Mesendoderm (in vitro differentiated cells): ENCODE measurements around the gene CCDC47.

Source experiments
- DNase-seq: peaks from one replicate; pipeline ENCODE4 v3.0.0; 2013
- H2AK5ac ChIP-seq: 2 replicates; pipeline ENCODE4 v1.6.1; 2013; ENCODE audit warnings: low read length, inconsistent platforms
- H2BK120ac ChIP-seq: 2 replicates; pipeline ENCODE4 v1.6.1; 2013; ENCODE audit warnings: low read depth, mild to moderate bottlenecking, low read length, moderate library complexity, mixed read lengths
- H2BK15ac ChIP-seq: replicated peaks from 2 replicates; pipeline ENCODE4 v1.6.1; 2013; ENCODE audit warnings: low read depth, mild to moderate bottlenecking, moderate library complexity
- H2BK5ac ChIP-seq: 2 replicates; pipeline ENCODE4 v1.6.1; 2013; ENCODE audit warnings: low read length, inconsistent platforms
- H3K18ac ChIP-seq: 2 replicates; pipeline ENCODE4 v1.6.1; 2013; ENCODE audit warnings: mild to moderate bottlenecking, low read length, mixed read lengths
- H3K23ac ChIP-seq: one replicate; pipeline ENCODE4 v1.6.1; 2013; ENCODE audit warnings: low read length
- H3K27ac ChIP-seq: 2 replicates; pipeline ENCODE4 v1.5.1; 2013; ENCODE audit warnings: low read depth, mild to moderate bottlenecking, inconsistent platforms, low read length, moderate library complexity
- H3K27me3 ChIP-seq: 2 replicates; pipeline ENCODE4 v1.6.1; 2013; ENCODE audit warnings: low read length, control low read depth, mild to moderate bottlenecking, inconsistent platforms; ENCODE audit not compliant: insufficient read depth, poor library complexity
- H3K36me3 ChIP-seq: 2 replicates; pipeline ENCODE4 v1.6.1; 2013; ENCODE audit warnings: low read length, inconsistent platforms; ENCODE audit not compliant: control insufficient read depth, insufficient read depth
- H3K4ac ChIP-seq: one replicate; pipeline ENCODE4 v1.6.1; 2013; ENCODE audit warnings: low read depth, mild to moderate bottlenecking, low read length, moderate library complexity
- H3K4me1 ChIP-seq: 2 replicates; pipeline ENCODE4 v1.6.1; 2013; ENCODE audit warnings: low read depth, low read length, inconsistent platforms; ENCODE audit not compliant: control insufficient read depth
- H3K4me2 ChIP-seq: 2 replicates; pipeline ENCODE4 v1.6.1; 2013; ENCODE audit warnings: low read length
- H3K4me3 ChIP-seq: 2 replicates; pipeline ENCODE4 v1.5.1; 2013; ENCODE audit warnings: mild to moderate bottlenecking, low read length
- H3K56ac ChIP-seq: one replicate; pipeline ENCODE4 v1.6.1; 2013; ENCODE audit warnings: low read length
- H3K79me1 ChIP-seq: 2 replicates; pipeline ENCODE4 v1.6.1; 2013; ENCODE audit warnings: low read length, inconsistent platforms
- H3K79me2 ChIP-seq: 2 replicates; pipeline ENCODE4 v1.6.1; 2013; ENCODE audit warnings: mild to moderate bottlenecking, low read length; ENCODE audit not compliant: control insufficient read depth, insufficient read depth
- H3K9ac ChIP-seq: 2 replicates; pipeline ENCODE4 v1.6.1; 2013; ENCODE audit warnings: low read length, inconsistent platforms
- H4K5ac ChIP-seq: one replicate; pipeline ENCODE4 v1.6.1; 2013; ENCODE audit warnings: low read length
- H4K8ac ChIP-seq: one replicate; pipeline ENCODE4 v1.6.1; 2013; ENCODE audit warnings: low read depth, mild to moderate bottlenecking, control low read depth, low read length, moderate library complexity
- WGBS: extraction: QIAGEN DNeasy Blood & Tissue Kit; methylation state at CpG from one replicate; pipeline ENCODE4 v1.1.7; 2013; ENCODE audit warnings: low lambda C conversion rate, missing lambda C conversion rate; ENCODE audit not compliant: insufficient coverage; ENCODE audit errors: extremely low coverage; 5-methylcytosine and 5-hydroxymethylcytosine counted together

CCDC47 gene

GRCh38 chr17:63714550-63715277, 58.7 kb downstream of the CCDC47 start:
- no peak overlapping the region for H3K27ac ChIP-seq

GRCh38 chr17:63709110-63709509, 64.3 kb downstream of the CCDC47 start:
- H2AK5ac ChIP-seq, result no peak overlapping the region
- no peaks in the 10 kb centered on the region for H3K4me1 ChIP-seq
- DNase-seq, result no peak
- no peak overlapping the region for H3K4me2 ChIP-seq
- no peak overlapping the region for H2BK15ac ChIP-seq
- no peak overlapping the region for H2BK5ac ChIP-seq
- no peaks in the 10 kb centered on the region for H3K79me2 ChIP-seq
- H3K9ac ChIP-seq, result no peak overlapping the region
- no peak overlapping the region for H3K27ac ChIP-seq
- no peak overlapping the region for H3K4me3 ChIP-seq
- H3K4ac ChIP-seq, result no peak overlapping the region
- no peaks in the 10 kb centered on the region for H3K27me3 ChIP-seq
- no peak overlapping the region for H4K8ac ChIP-seq
- no peak overlapping the region for H3K23ac ChIP-seq
- H3K18ac ChIP-seq, result no peak overlapping the region
- no CpG with 5 or more reads among the region's 6 CpGs for WGBS
- H4K5ac ChIP-seq, result no peak overlapping the region
- H3K56ac ChIP-seq, result no peak overlapping the region
- no peaks in the 10 kb centered on the region for H3K79me1 ChIP-seq
- peaks cover 5% of the 10 kb centered on the region for H3K36me3 ChIP-seq
- H2BK120ac ChIP-seq, result no peak overlapping the region

More at GRCh38 chr17:63714550-63715277, 58.7 kb downstream of the CCDC47 start:
- Histone ChIP-seq H3K23ac (no peak overlapping the region), H2BK15ac (no peak overlapping the region), H2BK120ac (no peak overlapping the region), H3K4ac (no peak overlapping the region), H3K79me1 (no peaks in the 10 kb centered on the region), H3K4me2 (no peak overlapping the region), H3K4me3 (no peak overlapping the region), H2BK5ac (no peak overlapping the region), H2AK5ac (no peak overlapping the region), H3K36me3 (peaks cover 2% of the 10 kb centered on the region), H4K5ac (no peak overlapping the region), H3K27me3 (no peaks in the 10 kb centered on the region), H3K4me1 (no peaks in the 10 kb centered on the region), H3K56ac (no peak overlapping the region), H3K18ac (no peak overlapping the region), H3K79me2 (no peaks in the 10 kb centered on the region), H3K9ac (no peak overlapping the region), H4K8ac (no peak overlapping the region)
- DNase-seq, result no peak
- WGBS, result no CpG with 5 or more reads among the region's 10 CpGs

- H2BK15ac ChIP-seq, result no peak overlapping the region
- H3K36me3 ChIP-seq, result peaks cover 5% of the 10 kb centered on the region
- peaks cover 7% of the 10 kb centered on the region for H3K79me2 ChIP-seq
- H3K4me2 ChIP-seq, result no peak overlapping the region
- H2BK120ac ChIP-seq, result no peak overlapping the region
- H4K8ac ChIP-seq, result no peak overlapping the region
- H3K4me3 ChIP-seq, result no peak overlapping the region
- no peak overlapping the region for H3K56ac ChIP-seq
- no peak overlapping the region for H3K18ac ChIP-seq
- peaks cover 8% of the 10 kb centered on the region for H3K79me1 ChIP-seq
- H3K23ac ChIP-seq, result no peak overlapping the region
- H2AK5ac ChIP-seq, result no peak overlapping the region
- no peak overlapping the region for H4K5ac ChIP-seq
- WGBS, result no CpG with 5 or more reads among the region's 11 CpGs
- peaks cover 5% of the 10 kb centered on the region for H3K4me1 ChIP-seq
- DNase-seq, result no peak
- no peak overlapping the region for H3K9ac ChIP-seq
- H2BK5ac ChIP-seq, result no peak overlapping the region
- H3K27ac ChIP-seq, result no peak overlapping the region
- no peaks in the 10 kb centered on the region for H3K27me3 ChIP-seq
- no peak overlapping the region for H3K4ac ChIP-seq
These were observed 66.2 kb downstream of the CCDC47 start for GRCh38 chr17:63707151-63707550.

- peaks cover 5% of the 10 kb centered on the region for H3K36me3 ChIP-seq
These were observed 66.9 kb downstream of the CCDC47 start for GRCh38 chr17:63706336-63707082.

GRCh38 chr17:63705657-63706056, 67.7 kb downstream of the CCDC47 start:
- H3K9ac ChIP-seq, result no peak overlapping the region
- H2BK120ac ChIP-seq, result no peak overlapping the region
- no peak overlapping the region for H2BK5ac ChIP-seq
- no peak overlapping the region for H4K5ac ChIP-seq
- no peak overlapping the region for H2AK5ac ChIP-seq
- no peak overlapping the region for H2BK15ac ChIP-seq
- no CpG with 5 or more reads among the region's 3 CpGs for WGBS
- peaks cover 9% of the 10 kb centered on the region for H3K4me1 ChIP-seq
- H3K4ac ChIP-seq, result no peak overlapping the region
- no peak overlapping the region for H3K56ac ChIP-seq
- no peak overlapping the region for H4K8ac ChIP-seq
- H3K36me3 ChIP-seq, result peaks cover 2% of the 10 kb centered on the region
- no peak overlapping the region for H3K4me2 ChIP-seq
- no peak for DNase-seq
- H3K4me3 ChIP-seq, result no peak overlapping the region
- no peak overlapping the region for H3K18ac ChIP-seq
- H3K79me2 ChIP-seq, result peaks cover 13% of the 10 kb centered on the region
- no peaks in the 10 kb centered on the region for H3K27me3 ChIP-seq
- no peak overlapping the region for H3K27ac ChIP-seq
- no peak overlapping the region for H3K23ac ChIP-seq
- H3K79me1 ChIP-seq, result peaks cover 12% of the 10 kb centered on the region

More at GRCh38 chr17:63706336-63707082, 66.9 kb downstream of the CCDC47 start:
- H3K79me1 ChIP-seq, result peaks cover 9% of the 10 kb centered on the region
- H3K4me2 ChIP-seq, result no peak overlapping the region
- no peaks in the 10 kb centered on the region for H3K27me3 ChIP-seq
- H3K9ac ChIP-seq, result no peak overlapping the region
- no peak overlapping the region for H3K27ac ChIP-seq
- no peak overlapping the region for H2BK5ac ChIP-seq
- peaks cover 6% of the 10 kb centered on the region for H3K4me1 ChIP-seq
- no peak overlapping the region for H3K4me3 ChIP-seq
- H2BK120ac ChIP-seq, result no peak overlapping the region
- no peak overlapping the region for H3K18ac ChIP-seq
- H2AK5ac ChIP-seq, result no peak overlapping the region
- WGBS, result no CpG with 5 or more reads among the region's 7 CpGs
- H4K5ac ChIP-seq, result no peak overlapping the region
- peaks cover 8% of the 10 kb centered on the region for H3K79me2 ChIP-seq
- H3K23ac ChIP-seq, result no peak overlapping the region
- H4K8ac ChIP-seq, result no peak overlapping the region
- no peak overlapping the region for H2BK15ac ChIP-seq
- DNase-seq, result no peak
- no peak overlapping the region for H3K4ac ChIP-seq
- no peak overlapping the region for H3K56ac ChIP-seq
